RPMI8226 (cell line): Measurements from ENCODE around the gene CKAP4.
"Not testable (repeated sequence)": the region's sequence is repeated elsewhere in the genome, so short reads cannot be mapped to it uniquely, and the experiment has no call there.

ENCODE experiments used
- DNase-seq: peaks from one replicate; pipeline ENCODE4 v3.0.0-alpha.2; 2015

CKAP4 gene

GRCh38 chr12:106247674-106248311 lies at the start of gene CKAP4:
CKAP4 (minus strand) TSS chr12:106248020; CDS start chr12:106247851, 169 bp downstream.
- DNase-seq, result peak; percentile 46

- DNase-seq, result no peak
These were observed 49.3 kb upstream of the CKAP4 start for GRCh38 chr12:106297075-106297474.

- DNase-seq, result no peak
These were observed 48.5 kb upstream of the CKAP4 start for GRCh38 chr12:106296179-106296877.

GRCh38 chr12:106292339-106292738 lies 44.5 kb upstream of the CKAP4 start:
- no peak for DNase-seq

- DNase-seq, result no peak
These were observed 43.5 kb upstream of the CKAP4 start for GRCh38 chr12:106291342-106291741.

GRCh38 chr12:106290666-106291065 lies 42.8 kb upstream of the CKAP4 start:
- DNase-seq, result no peak

GRCh38 chr12:106289196-106289681 lies 41.4 kb upstream of the CKAP4 start:
- DNase-seq, result no peak

- DNase-seq, result no peak
These were observed 40.8 kb upstream of the CKAP4 start for GRCh38 chr12:106288494-106289195.

- DNase-seq, result no peak
These were observed 40.3 kb upstream of the CKAP4 start for GRCh38 chr12:106288101-106288493.

- no peak for DNase-seq
These were observed 39.5 kb upstream of the CKAP4 start for GRCh38 chr12:106287364-106287763.

- not testable (repeated sequence) for DNase-seq
These were observed 38.8 kb upstream of the CKAP4 start for GRCh38 chr12:106286576-106287162.

- DNase-seq, result no peak
These were observed 38.2 kb upstream of the CKAP4 start for GRCh38 chr12:106285982-106286381.

GRCh38 chr12:106284358-106285105 lies 36.7 kb upstream of the CKAP4 start:
- DNase-seq, result no peak

- DNase-seq, result peak; percentile 52
These were observed 34.8 kb upstream of the CKAP4 start for GRCh38 chr12:106282457-106283097.

GRCh38 chr12:106281804-106282203 lies 34.0 kb upstream of the CKAP4 start:
- no peak for DNase-seq

- DNase-seq, result no peak
These were observed 33.4 kb upstream of the CKAP4 start for GRCh38 chr12:106281056-106281782.

- DNase-seq, result no peak
These were observed 32.3 kb upstream of the CKAP4 start for GRCh38 chr12:106280106-106280505.

GRCh38 chr12:106276032-106276740 lies 28.4 kb upstream of the CKAP4 start:
- no peak for DNase-seq

GRCh38 chr12:106275458-106275857 lies 27.6 kb upstream of the CKAP4 start:
- no peak for DNase-seq

- no peak for DNase-seq
These were observed 26.8 kb upstream of the CKAP4 start for GRCh38 chr12:106274575-106275121.
